Lower leg skin (tissue), 4 donors: ENCODE data around the gene TRMT112. TPM values are rescaled to one million over a fixed set of nuclear protein-coding genes. Genes with fewer than 3 reads are reported as not detected.
"Not testable (repeated sequence)": the region's sequence is repeated elsewhere in the genome, so short reads cannot be mapped to it uniquely, and the experiment has no call there.

Experiments used
- DNase-seq, 2 donors: peaks; one replicate each; pipeline ENCODE4 v3.0.0-alpha.2; 2019; ENCODE audit warnings: low spot score in 2 of 2
- H3K4me3 ChIP-seq: fragments of 200-600 bp; sonication (generic); 2 replicates; pipeline ENCODE4 v1.5.1; 2017; ENCODE audit warnings: mild to moderate bottlenecking, low read depth; ENCODE audit not compliant: poor library complexity, severe bottlenecking
- CTCF ChIP-seq, 3 donors: fragments of 450-650 bp; IDR thresholded peaks; one replicate each; pipeline ENCODE4 v1.5.1; 2016; ENCODE audit warnings: antibody characterized with exemption in 3 of 3, mild to moderate bottlenecking in 3 of 3, moderate library complexity in 2 of 3
- POLR2A ChIP-seq, 2 donors: fragments of 450-650 bp; IDR thresholded peaks; one replicate each; pipeline ENCODE4 v1.6.1; 2016 to 2017; ENCODE audit warnings: antibody characterized with exemption in 2 of 2, mild to moderate bottlenecking in 1 of 2, moderate library complexity in 1 of 2
- WGBS, 2 donors: methylation state at CpG; one replicate each; pipeline ENCODE4 v1.1.5; 2018; 5-methylcytosine and 5-hydroxymethylcytosine counted together
- intact Hi-C: fragments of 100-400 bp; cut with DNase I; formaldehyde crosslinking; loops from one replicate; pipeline ENCODE4 v1.15.0; 2023; ENCODE audit warnings: low total_unique reads
- total RNA-seq, 4 donors: library from RNA; depleted of rRNA; stranded (reverse); fragments of >200 nt; gene quantifications; one replicate each; pipeline ENCODE4 v1.1.0, GENCODE V29; 2016

Gene TRMT112
- total RNA-seq, 4 donors from 2014 or later: 199 to 356 (median 255) TPM

- no peak overlapping the region for H3K4me3 ChIP-seq
- TF ChIP-seq CTCF (IDR thresholded peaks at IDR 0.05): no peak
- no peak for TF ChIP-seq POLR2A (IDR thresholded peaks at IDR 0.05)
Observed at GRCh38 chr11:64327993-64328392, 10.6 kb upstream of the TRMT112 start.

GRCh38 chr11:64327375-64327774 is 10.0 kb upstream of the TRMT112 start:
- intact Hi-C loops: no loop called here
- 86 to 90% methylated on average over 2 of the region's 2 CpGs for WGBS, 2 donors
- no peak for DNase-seq
- TF ChIP-seq CTCF (IDR thresholded peaks at IDR 0.05): no peak
- TF ChIP-seq POLR2A (IDR thresholded peaks at IDR 0.05): no peak
- no peak overlapping the region for H3K4me3 ChIP-seq

More at GRCh38 chr11:64327993-64328392, 10.6 kb upstream of the TRMT112 start:
- no peak for DNase-seq
- intact Hi-C loops: no loop called here
- 83 to 87% methylated on average over 3 of the region's 3 CpGs for WGBS, 2 donors

- H3K4me3 ChIP-seq: no peak overlapping the region
- 67 to 68% methylated on average over 11 of the region's 11 CpGs for WGBS, 2 donors
- intact Hi-C loops: no loop called here
- DNase-seq: no peak
- no peak for TF ChIP-seq POLR2A (IDR thresholded peaks at IDR 0.05)
- no peak for TF ChIP-seq CTCF (IDR thresholded peaks at IDR 0.05)
Observed at GRCh38 chr11:64324692-64325469, 7.5 kb upstream of the TRMT112 start.

- 71 to 100% methylated on average over 1 to 4 of the region's 4 CpGs for WGBS, 2 donors
Observed at GRCh38 chr11:64323984-64324383, 6.6 kb upstream of the TRMT112 start.

GRCh38 chr11:64323373-64323772 is 6.0 kb upstream of the TRMT112 start:
- no peak for TF ChIP-seq POLR2A (IDR thresholded peaks at IDR 0.05)
- TF ChIP-seq CTCF (IDR thresholded peaks at IDR 0.05): no peak
- 59 to 61% methylated on average over 5 of the region's 5 CpGs for WGBS, 2 donors
- DNase-seq: no peak
- intact Hi-C loops: no loop called here
- H3K4me3 ChIP-seq: no peak overlapping the region

More at GRCh38 chr11:64323984-64324383, 6.6 kb upstream of the TRMT112 start:
- H3K4me3 ChIP-seq, intact Hi-C loops, DNase-seq: not testable (repeated sequence)

GRCh38 chr11:64322925-64323260 is 5.5 kb upstream of the TRMT112 start:
- H3K4me3 ChIP-seq: no peak overlapping the region
- no peak for DNase-seq
- 64 to 82% methylated on average over 7 of the region's 7 CpGs for WGBS, 2 donors
- TF ChIP-seq CTCF (IDR thresholded peaks at IDR 0.05): no peak
- TF ChIP-seq POLR2A (IDR thresholded peaks at IDR 0.05): no peak
- intact Hi-C loops: no loop called here
